ENCODE measurements around the gene G6PC3.

GRCh38 chr17:44024853-44025252 lies 45.7 kb upstream of the G6PC3 start:
- no peak for TF ChIP-seq CTCF (IDR thresholded peaks at IDR 0.05)
- no peak for TF ChIP-seq ZFX (IDR thresholded peaks at IDR 0.05; ENCODE audit: borderline replicate concordance)
